ENCODE measurements around the gene ARID1A.

DNA sequence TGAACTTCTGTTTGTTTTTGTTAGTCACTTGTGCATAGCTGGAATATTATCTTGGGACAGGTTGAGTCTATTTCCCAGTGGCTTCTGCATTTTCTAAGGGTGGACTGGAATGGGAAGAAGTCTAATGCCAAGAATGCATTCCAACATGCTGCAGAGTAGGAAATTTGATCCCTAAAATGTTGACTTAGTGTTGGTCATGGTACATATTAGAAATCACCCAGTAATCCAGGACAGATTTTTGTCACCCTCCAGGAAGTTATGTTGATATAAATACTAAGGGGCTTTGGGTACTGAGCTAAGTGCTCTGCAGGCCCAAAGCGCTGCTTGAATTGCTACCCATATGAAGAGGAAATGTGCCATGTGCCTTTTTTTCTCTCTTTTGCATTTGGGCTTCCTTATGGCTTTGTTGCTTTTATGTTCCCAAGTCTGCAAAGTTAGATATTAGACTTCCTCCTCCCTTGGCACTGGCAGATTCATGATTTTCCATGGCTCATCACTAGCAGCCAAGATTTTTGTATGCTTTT lies 10.0 kb downstream of the ARID1A start:
- TF ChIP-seq, protein P1, sequence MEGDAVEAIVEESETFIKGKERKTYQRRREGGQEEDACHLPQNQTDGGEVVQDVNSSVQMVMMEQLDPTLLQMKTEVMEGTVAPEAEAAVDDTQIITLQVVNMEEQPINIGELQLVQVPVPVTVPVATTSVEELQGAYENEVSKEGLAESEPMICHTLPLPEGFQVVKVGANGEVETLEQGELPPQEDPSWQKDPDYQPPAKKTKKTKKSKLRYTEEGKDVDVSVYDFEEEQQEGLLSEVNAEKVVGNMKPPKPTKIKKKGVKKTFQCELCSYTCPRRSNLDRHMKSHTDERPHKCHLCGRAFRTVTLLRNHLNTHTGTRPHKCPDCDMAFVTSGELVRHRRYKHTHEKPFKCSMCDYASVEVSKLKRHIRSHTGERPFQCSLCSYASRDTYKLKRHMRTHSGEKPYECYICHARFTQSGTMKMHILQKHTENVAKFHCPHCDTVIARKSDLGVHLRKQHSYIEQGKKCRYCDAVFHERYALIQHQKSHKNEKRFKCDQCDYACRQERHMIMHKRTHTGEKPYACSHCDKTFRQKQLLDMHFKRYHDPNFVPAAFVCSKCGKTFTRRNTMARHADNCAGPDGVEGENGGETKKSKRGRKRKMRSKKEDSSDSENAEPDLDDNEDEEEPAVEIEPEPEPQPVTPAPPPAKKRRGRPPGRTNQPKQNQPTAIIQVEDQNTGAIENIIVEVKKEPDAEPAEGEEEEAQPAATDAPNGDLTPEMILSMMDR (IDR thresholded peaks at IDR 0.05; ENCODE audit: low read depth, low read length) = no peak
- TF ChIP-seq EZH2phosphoT487 (IDR thresholded peaks at IDR 0.05; ENCODE audit: low read depth) = no peak

Data from OCI-LY3 (cell line).